ENCODE results near the gene GAB3.

GAB3 gene, protein sequence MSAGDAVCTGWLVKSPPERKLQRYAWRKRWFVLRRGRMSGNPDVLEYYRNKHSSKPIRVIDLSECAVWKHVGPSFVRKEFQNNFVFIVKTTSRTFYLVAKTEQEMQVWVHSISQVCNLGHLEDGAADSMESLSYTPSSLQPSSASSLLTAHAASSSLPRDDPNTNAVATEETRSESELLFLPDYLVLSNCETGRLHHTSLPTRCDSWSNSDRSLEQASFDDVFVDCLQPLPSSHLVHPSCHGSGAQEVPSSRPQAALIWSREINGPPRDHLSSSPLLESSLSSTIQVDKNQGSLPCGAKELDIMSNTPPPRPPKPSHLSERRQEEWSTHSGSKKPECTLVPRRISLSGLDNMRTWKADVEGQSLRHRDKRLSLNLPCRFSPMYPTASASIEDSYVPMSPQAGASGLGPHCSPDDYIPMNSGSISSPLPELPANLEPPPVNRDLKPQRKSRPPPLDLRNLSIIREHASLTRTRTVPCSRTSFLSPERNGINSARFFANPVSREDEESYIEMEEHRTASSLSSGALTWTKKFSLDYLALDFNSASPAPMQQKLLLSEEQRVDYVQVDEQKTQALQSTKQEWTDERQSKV

DNA sequence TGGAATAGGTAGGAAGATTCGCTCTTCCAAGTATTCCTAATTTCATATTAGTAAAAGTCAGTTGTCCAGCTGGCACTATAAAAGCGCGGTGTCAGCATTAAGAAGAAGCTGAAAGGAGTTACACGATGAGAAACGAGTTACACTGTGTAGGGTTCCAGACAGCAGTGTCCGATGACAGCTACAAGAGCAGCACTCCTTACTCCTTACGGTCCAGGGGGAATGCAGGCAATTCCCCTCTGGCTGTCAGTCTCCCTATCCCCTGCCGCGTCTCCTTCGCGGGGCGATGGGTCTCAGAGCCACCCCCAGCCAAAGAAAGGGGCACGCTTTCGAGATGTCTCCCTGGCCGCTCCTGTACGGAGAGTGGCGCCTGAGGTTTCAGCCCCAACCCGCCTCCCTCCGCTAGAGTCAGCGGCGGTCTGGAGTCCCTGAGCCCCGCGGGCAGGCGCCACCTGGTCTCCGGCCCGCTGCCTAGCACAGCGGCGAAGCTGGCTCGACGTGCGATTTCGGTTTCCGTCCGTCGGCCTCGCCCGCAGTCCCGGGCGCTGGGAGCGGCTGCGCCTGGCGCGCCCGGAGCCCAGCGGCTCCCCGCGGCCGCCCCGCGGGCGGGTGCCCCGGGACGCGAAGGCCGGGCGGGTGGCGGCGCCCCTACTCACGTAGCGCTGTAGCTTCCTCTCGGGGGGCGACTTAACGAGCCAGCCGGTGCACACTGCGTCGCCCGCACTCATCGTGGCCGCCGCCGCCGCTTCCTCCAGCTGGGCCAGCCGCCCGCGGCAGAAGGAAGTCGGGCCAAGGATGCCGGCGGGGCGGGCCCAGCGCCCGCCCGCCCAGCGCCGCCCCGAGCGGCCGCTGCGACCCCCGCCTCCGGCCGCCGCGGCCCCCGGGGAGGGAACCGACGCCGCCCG is at the start of gene GAB3:
GAB3 (minus strand) TSS at position 777 of the 902 bp plus-strand sequence; CDS start at position 725, 52 bp downstream.
- peak; percentile 68 for DNase-seq

DNA sequence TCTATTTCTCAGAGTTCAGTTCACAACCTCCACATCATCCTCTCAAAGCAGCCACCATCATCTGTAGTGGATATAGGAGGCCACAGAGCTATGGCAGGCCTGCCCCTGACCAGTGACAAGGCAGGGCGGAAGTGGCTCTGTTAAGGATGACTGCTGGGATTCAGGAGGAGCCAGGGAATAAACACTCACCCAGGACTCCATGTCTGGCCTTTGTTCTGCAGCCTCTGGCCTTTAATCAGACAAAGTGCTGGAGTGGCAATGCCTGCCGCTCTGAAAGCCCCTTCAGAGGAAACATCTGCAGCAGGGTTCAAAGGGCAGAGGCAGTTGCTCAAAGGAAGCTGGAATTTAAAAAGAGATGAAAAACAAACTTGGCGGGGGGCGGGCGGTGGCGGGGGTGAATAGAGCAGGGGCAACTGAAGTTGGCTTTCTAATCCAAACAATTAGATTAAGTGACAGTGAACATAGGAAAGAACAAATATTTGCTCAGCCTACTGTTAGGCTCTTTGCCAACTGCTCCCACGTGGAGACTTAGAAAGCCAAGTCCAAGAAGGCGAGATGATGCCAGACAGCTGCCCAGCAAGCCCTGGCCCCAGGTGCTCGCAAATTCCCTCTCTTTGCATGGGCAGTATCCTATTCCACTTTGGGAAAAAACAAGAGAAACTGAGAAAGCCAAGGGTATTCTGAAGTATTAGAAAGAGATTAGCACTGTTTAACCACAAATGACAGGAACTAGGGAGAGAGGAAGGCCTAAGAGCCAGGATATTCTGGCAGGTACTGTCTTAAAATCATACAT is 48.9 kb upstream of the GAB3 start:
- peak; percentile 99 for DNase-seq

DNA sequence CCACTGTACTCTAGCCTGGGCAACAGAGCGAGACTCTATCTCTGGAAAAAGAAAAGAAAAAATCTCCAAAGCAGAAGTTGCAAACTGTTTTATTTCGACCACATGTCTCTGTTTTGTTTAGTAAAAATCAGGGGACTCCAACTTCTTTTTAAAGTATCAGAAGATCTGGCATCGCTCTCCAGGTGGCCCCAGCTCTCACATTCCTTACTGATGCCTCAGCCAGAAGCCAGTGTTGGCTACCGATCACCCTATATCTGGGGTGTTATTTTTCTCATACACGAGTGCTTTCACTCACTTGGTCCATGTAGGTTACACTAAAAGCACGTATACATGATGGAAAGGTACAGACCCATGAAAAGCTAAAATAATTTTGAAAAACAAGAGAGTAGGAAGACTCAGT is 46.1 kb upstream of the GAB3 start:
- DNase-seq = no peak

DNA sequence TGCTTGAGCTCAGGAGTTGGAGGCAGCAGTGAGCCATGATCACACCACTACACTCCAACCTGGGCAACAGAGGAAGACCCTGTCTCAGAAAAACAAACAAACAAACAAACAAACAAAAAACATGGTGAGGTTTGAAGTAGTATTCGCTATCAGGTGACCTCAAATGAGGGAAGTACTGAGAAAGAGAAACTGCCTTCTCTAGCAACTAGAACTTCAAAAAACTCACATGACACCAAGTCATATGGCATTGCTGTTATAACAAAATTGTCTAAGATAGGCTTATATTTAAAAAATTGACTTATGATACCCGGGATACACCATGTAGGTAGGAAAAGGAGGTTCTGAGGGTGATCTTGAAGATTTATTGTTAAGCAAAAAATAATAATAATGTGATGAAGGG is 44.1 kb upstream of the GAB3 start:
- DNase-seq = no peak

DNA sequence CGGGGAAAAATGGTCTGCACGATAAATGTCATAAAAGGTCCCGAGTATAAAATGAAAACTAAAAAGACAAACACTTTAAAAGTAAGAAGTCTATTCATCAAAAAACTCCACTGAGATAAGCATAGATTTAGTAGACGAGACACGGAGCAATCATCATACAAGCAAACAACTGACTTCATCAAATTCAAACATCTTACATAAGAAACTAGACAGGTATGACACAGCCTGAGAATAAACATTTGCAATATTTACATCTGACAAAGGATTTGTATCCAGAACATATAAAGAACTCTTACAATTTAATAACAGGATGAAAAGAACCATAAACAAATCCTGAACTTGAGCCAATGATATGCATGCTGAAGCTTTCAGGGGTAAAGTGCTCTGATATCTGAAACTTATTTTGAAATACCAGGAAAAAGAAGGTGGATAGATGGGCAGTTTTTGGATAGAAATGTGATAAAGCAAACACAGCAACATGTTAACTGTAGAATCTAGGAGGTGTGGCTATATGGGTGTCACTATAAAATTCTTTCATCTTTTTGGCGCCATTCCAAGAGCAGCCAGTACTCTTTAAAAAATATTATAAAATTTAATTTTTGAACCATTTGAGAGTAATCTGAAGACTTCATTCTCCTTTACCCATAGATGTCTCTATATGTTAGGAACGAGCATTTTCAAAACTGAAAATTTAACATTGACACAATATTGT is 42.4 kb upstream of the GAB3 start:
- DNase-seq = peak; percentile 20

DNA sequence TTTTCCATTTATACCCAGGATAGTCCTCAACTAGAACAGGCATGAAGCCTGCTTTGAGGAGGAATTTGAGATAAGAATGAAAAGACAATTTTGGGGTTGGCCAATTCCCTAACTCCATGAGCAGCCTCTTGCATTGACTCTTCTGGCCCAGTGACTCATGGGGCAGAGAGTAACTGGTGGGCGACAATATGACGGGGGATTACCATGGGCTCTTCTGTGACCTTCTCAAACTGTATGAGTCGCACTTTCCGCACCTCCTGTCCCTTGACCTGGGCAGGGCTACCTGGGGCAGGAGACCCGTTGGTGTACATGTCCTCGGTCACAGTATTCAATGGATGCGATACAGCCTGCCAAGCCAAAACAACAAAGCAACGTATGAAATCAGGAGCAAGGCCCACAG is 41.1 kb upstream of the GAB3 start:
- no peak for DNase-seq

DNA sequence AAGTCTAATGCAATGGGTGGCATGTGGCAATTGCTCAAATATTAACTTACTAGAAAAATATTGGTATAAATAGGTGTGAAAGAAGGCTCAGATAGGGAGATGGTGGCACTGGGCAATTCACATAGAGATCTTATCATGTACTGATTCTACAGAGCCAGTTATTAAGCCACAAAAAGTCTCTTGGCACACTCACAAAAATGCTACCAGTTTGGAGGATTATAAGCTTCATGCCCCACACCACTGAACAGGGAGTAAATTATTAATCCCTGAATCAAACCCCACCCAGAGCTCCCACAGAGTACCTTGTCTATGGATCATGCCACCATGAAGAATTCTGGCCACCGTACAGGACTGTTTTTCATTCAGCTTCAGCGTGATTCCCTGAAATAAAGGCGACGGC is 40.6 kb upstream of the GAB3 start:
- no peak for DNase-seq

DNA sequence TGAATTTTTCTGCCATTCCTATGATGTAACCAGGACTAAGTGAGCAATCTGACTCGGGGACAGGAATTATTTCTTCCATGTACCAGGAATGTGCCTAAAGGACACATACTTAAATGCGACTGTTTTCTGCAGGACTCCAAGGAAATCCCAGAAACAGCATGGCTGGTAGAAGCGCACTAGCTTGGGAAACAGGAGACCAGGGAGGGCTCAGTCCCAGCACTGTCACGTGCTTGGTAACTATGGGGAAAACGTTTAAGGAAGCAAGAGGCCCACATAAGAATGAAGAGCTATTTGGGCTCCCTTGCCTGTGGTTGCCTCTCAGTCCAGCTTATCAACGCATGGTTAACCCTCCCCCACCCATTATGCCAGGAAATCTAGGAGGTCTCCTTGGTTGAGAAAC is 34.8 kb upstream of the GAB3 start:
- DNase-seq = no peak

DNA sequence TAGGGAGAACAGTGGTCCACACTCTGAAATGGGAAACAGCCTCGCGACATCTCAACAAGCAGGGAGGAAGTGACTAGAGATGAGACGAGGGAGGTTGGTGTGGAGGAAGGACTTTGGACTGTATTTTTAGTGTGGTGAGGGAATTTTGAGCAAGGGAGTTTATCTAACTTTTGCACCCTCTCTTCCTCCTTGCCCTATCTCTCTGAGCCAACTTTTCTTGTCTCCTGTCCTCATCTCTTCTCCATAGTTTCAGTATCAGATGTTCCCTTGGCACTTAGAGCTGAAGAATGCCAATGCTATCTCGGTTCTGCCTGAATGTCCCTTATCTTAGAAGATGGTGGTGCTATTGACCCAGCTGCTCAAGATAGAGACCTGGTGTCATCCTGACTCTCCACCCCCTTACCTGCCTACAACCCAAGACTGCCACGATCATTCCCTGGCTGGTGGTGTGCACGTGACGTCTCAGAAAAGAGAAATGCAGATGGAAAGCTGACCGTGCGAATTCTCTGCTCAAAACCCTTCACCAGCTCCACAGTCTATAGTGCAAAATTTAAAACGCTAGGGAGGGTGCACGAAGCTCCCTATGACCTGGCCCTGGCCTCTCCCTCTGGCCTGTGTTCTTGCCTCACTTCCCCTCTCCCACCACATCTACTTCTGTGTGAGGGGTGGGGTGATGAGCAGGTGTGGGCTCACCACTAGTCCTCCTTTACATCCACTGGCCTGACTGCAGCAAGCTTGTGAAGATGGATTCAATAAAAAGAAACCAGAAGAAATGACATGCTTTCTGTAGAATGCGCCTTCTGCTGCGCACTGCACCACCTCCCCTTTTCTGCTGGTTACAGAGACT is 33.5 kb upstream of the GAB3 start:
- no peak for DNase-seq

DNA sequence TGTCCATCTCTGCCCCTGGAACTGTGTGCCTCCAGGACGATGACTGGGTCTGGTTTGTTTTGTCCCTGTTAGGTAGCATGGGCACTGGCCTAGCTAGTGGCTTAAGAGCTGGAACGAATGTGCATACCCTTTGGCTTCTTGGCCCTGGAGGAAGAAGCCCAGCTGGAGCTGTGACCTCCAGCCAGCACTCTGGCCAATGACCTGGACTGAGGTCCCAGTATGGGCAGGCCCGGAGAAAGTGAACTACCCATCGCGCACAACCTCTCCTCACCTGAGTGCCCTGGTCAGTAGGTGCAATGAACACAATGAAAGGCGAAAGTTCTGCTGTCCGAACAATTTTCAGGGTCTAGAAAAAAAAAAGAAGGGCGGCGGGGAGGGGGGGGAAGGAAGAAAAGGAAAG is 30.1 kb upstream of the GAB3 start:
- no peak for DNase-seq

DNA sequence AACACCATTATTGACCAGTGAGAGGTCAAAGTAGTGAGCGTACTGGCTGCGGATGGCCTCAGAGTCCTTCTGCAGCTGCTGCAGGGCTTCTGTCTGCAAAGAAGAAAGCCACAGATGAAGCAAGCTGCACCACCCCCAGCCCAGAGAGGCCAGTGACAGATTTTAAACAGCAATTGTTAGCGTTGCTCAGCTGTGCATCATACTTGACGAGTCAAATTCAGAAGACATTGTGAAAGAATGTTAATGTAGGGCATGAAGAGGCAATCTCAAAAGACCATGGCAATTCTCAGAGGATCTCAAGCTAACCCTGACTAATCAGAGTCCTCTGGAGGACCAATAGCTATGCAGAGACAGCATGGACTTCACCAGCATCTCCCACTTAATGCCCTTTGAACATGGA is 28.4 kb upstream of the GAB3 start:
- DNase-seq = no peak

DNA sequence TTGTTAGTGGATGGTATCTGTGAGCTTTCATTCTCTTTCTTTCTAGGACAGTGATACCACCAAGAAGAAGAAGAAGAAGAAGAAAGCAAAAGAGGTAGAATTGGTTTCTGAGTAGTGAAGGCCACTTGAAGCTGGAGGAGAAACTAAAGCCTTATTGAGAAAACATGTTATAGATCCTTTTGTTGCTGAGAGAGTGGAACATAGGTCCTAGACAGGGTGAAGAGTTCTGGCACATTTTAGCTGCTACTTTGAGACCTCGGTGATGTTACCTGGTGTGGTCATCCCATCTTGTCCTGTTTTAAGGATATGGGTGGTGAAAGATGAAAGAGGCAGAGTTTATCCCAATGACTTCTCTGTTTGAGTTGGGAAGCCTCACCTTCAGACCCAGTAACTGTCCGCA is 25.9 kb upstream of the GAB3 start:
- no peak for DNase-seq

DNA sequence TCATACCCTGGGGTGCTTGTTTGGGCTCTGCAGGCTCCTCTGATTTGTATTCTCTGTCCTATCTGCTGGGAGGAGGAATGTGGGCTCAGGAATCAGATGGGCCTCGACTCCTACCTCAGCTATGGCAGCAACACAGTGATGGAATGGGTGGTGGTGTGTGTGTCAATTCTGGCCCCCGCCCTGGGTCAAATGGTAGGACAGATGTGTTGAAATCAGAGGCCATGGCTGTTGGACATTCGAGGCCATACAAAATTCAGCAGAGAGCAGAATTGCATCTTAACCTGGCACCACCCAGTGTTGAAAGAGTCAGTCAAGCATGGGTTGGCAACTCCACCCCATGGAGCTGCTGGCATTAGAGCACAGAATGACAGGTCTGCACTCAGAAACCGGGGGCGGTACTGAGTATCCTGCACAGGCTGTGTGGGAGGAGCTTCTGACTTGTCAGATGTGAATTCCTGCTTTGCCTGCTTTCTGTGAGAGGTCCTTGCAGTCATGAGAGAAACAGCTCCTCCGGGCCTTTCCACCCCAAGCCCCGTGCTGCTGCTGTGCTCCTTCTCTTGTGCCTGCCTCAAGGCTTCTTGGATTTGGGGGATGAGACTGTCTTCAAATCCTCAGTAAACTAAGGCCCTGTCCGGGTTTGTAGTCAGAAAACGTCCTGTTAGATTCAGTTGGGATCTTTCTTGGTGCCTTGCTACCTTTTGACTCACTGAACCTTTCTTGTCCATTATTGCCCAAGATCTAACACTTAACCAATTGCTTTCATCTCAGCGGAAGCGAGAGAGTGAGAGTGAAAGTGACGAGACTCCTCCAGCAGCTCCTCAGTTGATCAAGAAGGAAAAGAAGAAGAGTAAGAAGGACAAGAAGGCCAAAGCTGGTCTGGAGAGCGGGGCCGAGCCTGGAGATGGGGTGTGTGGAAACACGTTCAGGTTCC is 24.8 kb upstream of the GAB3 start:
- DNase-seq = peak; percentile 40

DNA sequence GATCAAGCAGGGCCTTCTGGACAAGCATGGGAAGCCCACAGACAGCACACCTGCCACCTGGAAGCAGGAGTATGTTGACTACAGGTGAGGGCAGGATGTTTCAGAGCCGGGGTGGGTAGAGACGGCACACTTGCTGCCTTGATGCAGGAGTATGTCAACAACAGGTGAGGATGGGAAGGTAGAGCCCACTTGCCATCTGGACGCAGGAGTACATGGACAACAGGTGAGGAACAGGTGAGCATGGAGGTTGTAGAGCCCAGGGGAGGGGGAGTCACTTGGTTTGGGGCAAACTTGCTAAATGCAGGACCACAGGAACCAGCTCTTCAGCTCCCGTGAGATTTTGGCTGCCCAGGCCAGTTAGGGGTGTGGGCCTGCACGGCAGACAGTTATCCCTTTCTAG is 23.7 kb upstream of the GAB3 start:
- no peak for DNase-seq

DNA sequence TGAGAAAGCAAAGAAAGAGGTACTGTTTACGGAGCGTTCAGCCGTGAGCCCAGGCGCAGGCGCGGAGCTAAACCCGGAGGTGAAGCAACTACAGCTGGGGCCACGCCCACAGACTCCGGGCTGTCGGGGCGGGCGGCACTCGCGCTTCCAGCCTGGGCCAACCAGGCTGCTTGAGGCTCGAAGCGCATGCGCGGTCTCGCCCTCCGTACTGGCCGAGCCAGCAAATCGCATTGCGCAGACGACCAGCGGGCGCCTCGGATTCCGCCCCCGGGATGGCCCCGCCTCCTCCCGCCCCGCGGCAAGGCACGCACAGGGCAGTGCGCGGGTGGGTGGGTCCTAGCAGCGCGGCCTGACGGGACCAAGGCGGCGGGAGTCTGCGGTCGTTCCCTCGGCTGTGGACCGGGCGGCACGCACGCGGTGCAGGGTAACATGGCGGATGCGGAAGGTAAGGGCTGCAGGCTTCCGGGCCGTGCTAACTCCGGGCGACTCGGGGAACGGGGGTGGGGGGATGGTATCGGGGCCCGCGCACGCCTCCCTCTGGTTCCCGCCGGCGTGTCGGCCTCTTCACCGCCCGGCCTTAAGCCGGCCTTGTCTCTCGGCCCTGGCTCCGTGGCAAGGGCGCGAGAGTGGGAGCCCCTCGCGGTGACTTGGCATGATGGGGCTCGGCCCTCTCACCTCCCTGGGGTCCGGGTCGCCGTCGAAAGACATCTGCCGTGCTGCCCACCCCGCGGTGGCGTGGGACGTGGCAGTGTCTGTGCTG is 11.8 kb upstream of the GAB3 start, which contains the start of gene DKC1:
DKC1 (plus strand) TSS at position 328 of the 760 bp plus-strand sequence; CDS start at position 430, 102 bp downstream.
- DNase-seq = peak; percentile 97

DNA sequence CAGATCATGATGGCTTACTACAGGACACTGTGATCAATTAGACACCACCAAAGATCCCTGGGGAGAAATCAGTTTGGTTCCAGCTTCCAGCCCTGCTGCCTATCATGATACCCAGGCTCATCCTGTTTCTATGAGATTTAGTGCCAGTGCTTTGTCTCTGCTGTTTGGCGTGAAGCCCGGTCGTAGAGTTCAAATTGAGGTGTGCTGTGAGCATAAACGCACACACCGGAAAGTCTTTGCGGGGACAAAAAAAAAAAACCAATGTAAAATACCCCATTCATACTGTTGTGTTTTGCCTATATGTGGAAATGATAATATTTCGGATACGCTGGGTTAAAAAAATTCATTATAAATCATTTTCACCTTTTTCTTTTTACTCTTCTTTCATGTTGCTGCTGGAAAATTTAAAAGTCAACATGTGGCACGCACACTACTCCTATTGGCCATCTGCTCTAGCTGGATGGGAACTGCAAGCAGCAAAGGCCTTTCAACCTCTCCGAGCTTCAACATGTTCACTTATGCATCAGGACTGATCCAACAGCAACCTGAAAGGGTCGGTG is 11.2 kb upstream of the GAB3 start:
- DNase-seq = peak; percentile 84

DNA sequence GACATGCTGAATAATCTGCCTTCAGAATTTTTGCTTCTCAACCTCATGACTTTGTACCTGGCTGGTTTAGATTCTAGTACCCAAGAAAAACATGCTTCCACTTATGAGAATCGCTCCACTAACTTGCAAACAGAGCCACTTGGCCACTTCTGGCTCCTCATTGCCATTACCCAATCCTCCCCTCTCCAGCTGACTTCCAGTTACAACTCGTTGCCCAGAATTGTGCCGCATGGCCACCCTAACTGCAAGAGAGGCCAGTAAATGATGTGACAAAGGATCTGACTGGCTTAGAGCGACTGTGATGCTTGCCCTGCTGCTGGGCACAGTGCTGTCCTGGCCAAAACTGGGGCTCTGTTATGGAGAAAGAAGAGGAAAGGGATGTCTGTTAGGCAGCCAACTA is 7.8 kb upstream of the GAB3 start:
- DNase-seq = no peak

DNA sequence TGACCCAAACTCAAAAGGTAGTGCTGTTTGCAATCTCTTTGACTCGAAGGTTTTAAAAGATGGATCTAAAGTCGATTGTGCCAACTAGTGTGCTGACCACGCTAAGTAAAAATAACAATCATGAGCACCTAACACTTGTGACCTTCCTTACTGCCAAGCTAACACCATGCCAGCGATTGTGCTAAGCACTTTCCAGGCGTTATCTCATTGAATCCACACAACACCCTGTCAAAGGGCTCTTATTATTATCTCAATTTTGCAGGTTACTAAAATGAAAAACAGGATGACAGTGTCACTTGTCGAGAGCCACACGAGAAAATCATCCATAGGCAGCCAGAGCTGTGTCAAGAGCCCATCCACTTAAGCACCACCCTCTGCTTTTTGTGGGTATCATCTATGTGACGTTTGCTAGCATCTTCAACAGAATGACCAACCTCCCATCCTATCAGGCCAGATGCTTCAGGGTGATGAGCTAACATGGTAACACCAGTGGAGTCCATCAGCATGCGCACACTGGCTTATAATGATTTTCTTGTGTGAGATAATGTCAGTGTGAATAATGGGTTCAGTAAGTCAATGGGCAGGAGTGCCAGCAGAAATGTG is 893 bp upstream of the GAB3 start:
- DNase-seq = peak; percentile 95

Measured in NCI-H69 (cell line).